ENCODE data around the gene CTBP1.

- TF ChIP-seq, protein P1, sequence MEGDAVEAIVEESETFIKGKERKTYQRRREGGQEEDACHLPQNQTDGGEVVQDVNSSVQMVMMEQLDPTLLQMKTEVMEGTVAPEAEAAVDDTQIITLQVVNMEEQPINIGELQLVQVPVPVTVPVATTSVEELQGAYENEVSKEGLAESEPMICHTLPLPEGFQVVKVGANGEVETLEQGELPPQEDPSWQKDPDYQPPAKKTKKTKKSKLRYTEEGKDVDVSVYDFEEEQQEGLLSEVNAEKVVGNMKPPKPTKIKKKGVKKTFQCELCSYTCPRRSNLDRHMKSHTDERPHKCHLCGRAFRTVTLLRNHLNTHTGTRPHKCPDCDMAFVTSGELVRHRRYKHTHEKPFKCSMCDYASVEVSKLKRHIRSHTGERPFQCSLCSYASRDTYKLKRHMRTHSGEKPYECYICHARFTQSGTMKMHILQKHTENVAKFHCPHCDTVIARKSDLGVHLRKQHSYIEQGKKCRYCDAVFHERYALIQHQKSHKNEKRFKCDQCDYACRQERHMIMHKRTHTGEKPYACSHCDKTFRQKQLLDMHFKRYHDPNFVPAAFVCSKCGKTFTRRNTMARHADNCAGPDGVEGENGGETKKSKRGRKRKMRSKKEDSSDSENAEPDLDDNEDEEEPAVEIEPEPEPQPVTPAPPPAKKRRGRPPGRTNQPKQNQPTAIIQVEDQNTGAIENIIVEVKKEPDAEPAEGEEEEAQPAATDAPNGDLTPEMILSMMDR (conservative IDR thresholded peaks at IDR 0.05; ENCODE audit: low read depth, low read length): no peak
- TF ChIP-seq EZH2 (IDR thresholded peaks at IDR 0.05; ENCODE audit: borderline replicate concordance, low read depth, low read length, poor library complexity, severe bottlenecking): no peak
Observed at GRCh38 chr4:1291996-1292702, 43.2 kb upstream of the CTBP1 start.

Data from A673 (cell line).